ENCODE measurements around the gene TSPAN31. TPM values are rescaled to one million over a fixed set of nuclear protein-coding genes. Genes with fewer than 3 reads are reported as not detected.

Gene TSPAN31
- total RNA-seq, 4 donors from 2014 or later: 29.8 to 54.7 (median 36.8) TPM

DNA sequence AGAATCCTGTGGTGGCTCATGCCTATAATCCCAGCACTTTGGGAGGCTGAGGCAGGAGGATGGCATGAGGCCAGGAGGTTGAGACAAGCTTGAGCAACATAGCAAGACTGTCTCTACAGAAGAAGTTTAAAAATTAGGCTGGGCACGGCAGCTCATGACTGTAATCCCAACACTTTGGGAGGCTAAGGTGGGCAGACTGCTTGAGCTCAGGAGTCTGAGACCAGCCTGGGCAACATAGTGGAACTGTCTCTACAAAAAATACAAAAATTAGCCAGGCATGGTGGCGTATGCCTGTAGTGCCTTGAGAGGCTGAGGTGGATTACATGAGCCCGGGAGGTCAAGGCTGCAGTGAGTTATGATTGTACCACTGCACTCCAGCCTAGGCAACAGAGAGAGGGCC is 23.0 kb downstream of the TSPAN31 start:
- H3K9me3 ChIP-seq: no peaks in the 10 kb centered on the region
- 79% methylated on average over 3 of the region's 3 CpGs for WGBS
- peaks cover 25% of the 10 kb centered on the region for H3K36me3 ChIP-seq
- H3K27ac ChIP-seq: no peak overlapping the region
- no peak for DNase-seq (ENCODE audit: low spot score in 2 of 2)
- peaks cover 38% of the 10 kb centered on the region for H3K4me1 ChIP-seq
- peaks cover 37% of the 10 kb centered on the region for H3K27me3 ChIP-seq
- no peak overlapping the region for H3K4me3 ChIP-seq
- TF ChIP-seq, protein P1, sequence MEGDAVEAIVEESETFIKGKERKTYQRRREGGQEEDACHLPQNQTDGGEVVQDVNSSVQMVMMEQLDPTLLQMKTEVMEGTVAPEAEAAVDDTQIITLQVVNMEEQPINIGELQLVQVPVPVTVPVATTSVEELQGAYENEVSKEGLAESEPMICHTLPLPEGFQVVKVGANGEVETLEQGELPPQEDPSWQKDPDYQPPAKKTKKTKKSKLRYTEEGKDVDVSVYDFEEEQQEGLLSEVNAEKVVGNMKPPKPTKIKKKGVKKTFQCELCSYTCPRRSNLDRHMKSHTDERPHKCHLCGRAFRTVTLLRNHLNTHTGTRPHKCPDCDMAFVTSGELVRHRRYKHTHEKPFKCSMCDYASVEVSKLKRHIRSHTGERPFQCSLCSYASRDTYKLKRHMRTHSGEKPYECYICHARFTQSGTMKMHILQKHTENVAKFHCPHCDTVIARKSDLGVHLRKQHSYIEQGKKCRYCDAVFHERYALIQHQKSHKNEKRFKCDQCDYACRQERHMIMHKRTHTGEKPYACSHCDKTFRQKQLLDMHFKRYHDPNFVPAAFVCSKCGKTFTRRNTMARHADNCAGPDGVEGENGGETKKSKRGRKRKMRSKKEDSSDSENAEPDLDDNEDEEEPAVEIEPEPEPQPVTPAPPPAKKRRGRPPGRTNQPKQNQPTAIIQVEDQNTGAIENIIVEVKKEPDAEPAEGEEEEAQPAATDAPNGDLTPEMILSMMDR (IDR thresholded peaks at IDR 0.05): no peak
- TF ChIP-seq EP300 (IDR thresholded peaks at IDR 0.05) (no peak), POLR2A (IDR thresholded peaks at IDR 0.05) (no peak), POLR2AphosphoS5 (IDR thresholded peaks at IDR 0.05) (no peak)

- Histone ChIP-seq H3K9me3 (no peaks in the 10 kb centered on the region), H3K27me3 (peaks cover 21% of the 10 kb centered on the region), H3K4me1 (peaks cover 48% of the 10 kb centered on the region), H3K4me3 (no peak overlapping the region), H3K36me3 (peaks cover 25% of the 10 kb centered on the region), H3K27ac (no peak overlapping the region)
- DNase-seq (ENCODE audit: low spot score in 2 of 2): no peak
- 96% methylated on average over 11 of the region's 11 CpGs for WGBS
- no peak for TF ChIP-seq POLR2AphosphoS5 (IDR thresholded peaks at IDR 0.05)
- TF ChIP-seq, protein P1 (IDR thresholded peaks at IDR 0.05): no peak
- TF ChIP-seq EP300 (IDR thresholded peaks at IDR 0.05): no peak
- no peak for TF ChIP-seq POLR2A (IDR thresholded peaks at IDR 0.05)
Observed at GRCh38 chr12:57769594-57769993, 24.8 kb downstream of the TSPAN31 start.

GRCh38 chr12:57770734-57771133 is 25.9 kb downstream of the TSPAN31 start:
- TF ChIP-seq, protein P1 (IDR thresholded peaks at IDR 0.05): no peak
- Histone ChIP-seq H3K36me3 (peaks cover 25% of the 10 kb centered on the region), H3K27me3 (peaks cover 11% of the 10 kb centered on the region), H3K27ac (no peak overlapping the region), H3K4me1 (peaks cover 37% of the 10 kb centered on the region), H3K9me3 (no peaks in the 10 kb centered on the region), H3K4me3 (no peak overlapping the region)
- no peak for DNase-seq (ENCODE audit: low spot score in 2 of 2)
- 93% methylated on average over 4 of the region's 4 CpGs for WGBS

DNA sequence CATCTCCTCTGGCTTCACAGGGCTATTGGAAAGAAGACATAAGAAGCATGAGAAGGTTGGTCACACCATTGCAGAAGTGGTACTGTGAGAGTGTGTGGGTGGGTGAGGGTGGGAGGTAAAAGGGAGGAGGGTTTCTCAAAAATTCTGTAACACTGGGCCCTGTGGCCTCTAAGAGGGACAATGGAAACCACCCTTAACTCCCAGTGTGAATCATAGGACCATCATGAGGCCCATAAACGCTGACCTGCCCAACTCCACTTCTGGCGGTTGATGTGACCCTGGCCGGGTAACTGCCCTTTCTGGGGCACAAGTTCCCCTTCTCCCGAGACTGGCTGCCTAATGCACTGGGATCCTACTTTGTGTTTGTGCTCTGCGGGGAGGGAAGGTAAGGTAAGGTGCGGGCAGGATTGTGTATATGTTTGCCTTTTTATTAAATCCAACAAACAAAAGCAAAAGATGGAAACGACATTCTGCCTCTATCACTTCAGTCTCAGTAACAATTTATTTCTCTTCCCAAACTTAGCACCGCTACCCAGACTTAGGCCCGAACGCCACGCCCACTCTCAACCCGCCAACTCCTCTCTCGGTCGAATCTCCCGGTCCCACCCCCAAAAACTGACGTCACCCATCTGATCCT is 26.5 kb downstream of the TSPAN31 start:
- no peaks in the 10 kb centered on the region for H3K9me3 ChIP-seq
- peak overlapping the region; percentile 85 for H3K27ac ChIP-seq
- H3K27me3 ChIP-seq: peaks cover 4% of the 10 kb centered on the region
- H3K4me3 ChIP-seq: peak overlapping the region; percentile 79
- peaks cover 30% of the 10 kb centered on the region for H3K4me1 ChIP-seq
- WGBS: 1% methylated on average over 15 of the region's 16 CpGs
- H3K36me3 ChIP-seq: peaks cover 25% of the 10 kb centered on the region
- DNase-seq (ENCODE audit: low spot score in 2 of 2): peak; percentile 91 to 94
- TF ChIP-seq EP300 (IDR thresholded peaks at IDR 0.05) (no peak), POLR2AphosphoS5 (IDR thresholded peaks at IDR 0.05) (no peak), POLR2A (IDR thresholded peaks at IDR 0.05) (no peak)
- TF ChIP-seq, protein P1 (IDR thresholded peaks at IDR 0.05): no peak

DNA sequence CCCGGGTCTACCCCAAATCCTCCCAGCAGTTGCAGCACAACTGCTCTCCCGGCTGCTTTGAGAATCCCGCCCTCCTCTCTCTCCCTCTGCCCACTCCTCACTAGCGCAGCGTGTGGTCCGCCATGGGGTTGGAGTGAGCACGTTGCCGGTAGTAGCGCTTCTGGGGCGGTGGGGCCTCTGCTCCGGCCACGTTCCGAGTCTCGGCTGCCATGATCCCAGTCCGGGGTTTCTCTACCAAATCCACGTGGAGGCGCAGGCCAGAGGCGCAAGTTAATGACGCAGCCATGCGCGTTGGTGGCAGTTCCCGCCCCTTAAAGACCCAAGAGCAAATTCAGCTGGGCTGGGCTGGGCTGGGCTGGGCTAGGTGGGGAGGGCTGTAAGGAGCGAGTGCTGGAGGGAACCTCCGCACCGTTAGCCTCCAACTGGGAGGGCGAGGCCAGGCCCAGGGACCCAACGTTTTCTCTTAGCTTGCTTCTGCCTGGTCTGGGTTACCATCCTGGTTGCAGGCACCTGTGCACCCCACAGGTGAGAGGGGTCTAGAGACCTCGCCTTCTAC is 27.1 kb downstream of the TSPAN31 start, which contains the start of gene METTL1:
Gene METTL1 (minus strand): TSS at position 233 of the 556 bp plus-strand sequence. CDS start 22 bp downstream, at position 211.
- peak; percentile 96 to 97 for DNase-seq (ENCODE audit: low spot score in 2 of 2)

More for the DNA sequence above, 27.1 kb downstream of the TSPAN31 start, which contains the start of gene METTL1:
- TF ChIP-seq EP300 (IDR thresholded peaks at IDR 0.05) (no peak), POLR2AphosphoS5 (IDR thresholded peaks at IDR 0.05) (peak; percentile 37 to 90 (median 74)), POLR2A (IDR thresholded peaks at IDR 0.05) (peak in 1 of 2 donors; percentile 52)
- TF ChIP-seq, protein P1 (IDR thresholded peaks at IDR 0.05): no peak
- Histone ChIP-seq H3K4me1 (peaks cover 24% of the 10 kb centered on the region), H3K9me3 (no peaks in the 10 kb centered on the region), H3K27me3 (no peaks in the 10 kb centered on the region), H3K27ac (peak within 1 kb of the TSS; percentile 85), H3K4me3 (peak within 1 kb of the TSS; percentile 79), H3K36me3 (peaks cover 25% of the 10 kb centered on the region)
- WGBS: 0% methylated on average over 5 of the region's 28 CpGs

Data from suprapubic skin (tissue), 4 donors.